MCF 10A (cell line): ENCODE measurements around the gene NTRK2. TPM values are rescaled to one million over a fixed set of nuclear protein-coding genes. Genes with fewer than 3 reads are reported as not detected.

Experiments
- BruUV-seq: library from RNA; stranded (reverse); fragments of 400-500 nt; replicated peaks from 2 replicates; lab custom pipeline; 2021; lab: Mats Ljungman, UMichigan
- CTCF ChIA-PET: fragments of 300-600 bp; sonication (Branson Sonifier 250); formaldehyde crosslinking; extraction: SDS; loops from one replicate; lab custom pipeline; 2021; ENCODE audit warnings: antibody characterized with exemption, inconsistent platforms; lab: Yijun Ruan, JAX
- POLR2A ChIA-PET: fragments of 300-600, 350-650 bp; sonication (Branson Sonifier 250); formaldehyde crosslinking; extraction: SDS; loops from one replicate; lab custom pipeline; 2020; ENCODE audit warnings: antibody characterized with exemption, inconsistent platforms; lab: Yijun Ruan, JAX
- DNase-seq: peaks from one replicate; pipeline ENCODE4 v3.0.0-alpha.2; 2018; ENCODE audit not compliant: unreplicated experiment
- H3K27ac Mint-ChIP-seq: one replicate; pipeline ENCODE4 v1.8.0; 2022; ENCODE audit warnings: mild to moderate bottlenecking, low read depth, mixed read lengths; ENCODE audit not compliant: unreplicated experiment
- H3K27me3 Mint-ChIP-seq: one replicate; pipeline ENCODE4 v1.8.0; 2022; ENCODE audit warnings: mixed read lengths; ENCODE audit not compliant: insufficient read depth, unreplicated experiment
- H3K36me3 Mint-ChIP-seq: one replicate; pipeline ENCODE4 v1.8.0; 2022; ENCODE audit warnings: mild to moderate bottlenecking, moderate library complexity, mixed read lengths; ENCODE audit not compliant: insufficient read depth, unreplicated experiment
- H3K4me1 Mint-ChIP-seq: one replicate; pipeline ENCODE4 v1.8.0; 2022; ENCODE audit warnings: mixed read lengths; ENCODE audit not compliant: insufficient read depth, unreplicated experiment
- H3K4me3 Mint-ChIP-seq: one replicate; pipeline ENCODE4 v1.8.0; 2022; ENCODE audit warnings: mild to moderate bottlenecking, moderate library complexity, mixed read lengths; ENCODE audit not compliant: unreplicated experiment
- H3K9me3 Mint-ChIP-seq: one replicate; pipeline ENCODE4 v1.8.0; 2022; ENCODE audit warnings: mixed read lengths; ENCODE audit not compliant: unreplicated experiment
- CTCF ChIP-seq: fragments of 200-600 bp; IDR thresholded peaks from one replicate; pipeline ENCODE4 v1.8.0; 2022; ENCODE audit warnings: antibody characterized with exemption, mild to moderate bottlenecking; ENCODE audit not compliant: unreplicated experiment
- intact Hi-C: fragments of 100-400 bp; cut with micrococcal nuclease; formaldehyde crosslinking; loops from 2 replicates; pipeline ENCODE4 v1.14.1; 2022
- total RNA-seq: library from RNA; stranded (reverse); gene quantifications from 2 replicates; pipeline ENCODE4 v1.2.3, GENCODE V29; 2022

Gene NTRK2
- total RNA-seq, 1 experiment from 2014 or later = not detected

GRCh38 chr9:84999788-85000187 is 330.3 kb downstream of the NTRK2 start:
- no TSS peak for BruUV-seq
- POLR2A ChIA-PET = no interaction called here
- intact Hi-C loops = no loop called here

GRCh38 chr9:85001925-85002324 is 332.4 kb downstream of the NTRK2 start:
- H3K9me3 Mint-ChIP-seq = no peaks in the 10 kb centered on the region
- H3K4me1 Mint-ChIP-seq = no peaks in the 10 kb centered on the region
- CTCF ChIA-PET = no interaction called here
- TF ChIP-seq CTCF = no peak
- no peak for DNase-seq
- no TSS peak for BruUV-seq
- H3K36me3 Mint-ChIP-seq = no peaks in the 10 kb centered on the region
- intact Hi-C loops = no loop called here
- H3K27ac Mint-ChIP-seq = no peak overlapping the region
- H3K4me3 Mint-ChIP-seq = no peak overlapping the region
- POLR2A ChIA-PET = no interaction called here
- peaks cover 18% of the 10 kb centered on the region for H3K27me3 Mint-ChIP-seq

More at GRCh38 chr9:84999788-85000187, 330.3 kb downstream of the NTRK2 start:
- H3K4me3 Mint-ChIP-seq = no peak overlapping the region
- TF ChIP-seq CTCF = no peak
- no peaks in the 10 kb centered on the region for H3K9me3 Mint-ChIP-seq
- no peak for DNase-seq
- no peaks in the 10 kb centered on the region for H3K36me3 Mint-ChIP-seq
- H3K27me3 Mint-ChIP-seq = peaks cover 18% of the 10 kb centered on the region
- no peaks in the 10 kb centered on the region for H3K4me1 Mint-ChIP-seq
- no peak overlapping the region for H3K27ac Mint-ChIP-seq
- CTCF ChIA-PET = no interaction called here

- BruUV-seq = no TSS peak
- Mint-ChIP-seq H3K27me3 (peaks cover 18% of the 10 kb centered on the region), H3K27ac (no peak overlapping the region), H3K4me1 (no peaks in the 10 kb centered on the region), H3K4me3 (no peak overlapping the region), H3K36me3 (no peaks in the 10 kb centered on the region), H3K9me3 (no peaks in the 10 kb centered on the region)
- POLR2A ChIA-PET = interaction anchor here (0.6 kb wide), 1 partner anchor 100 kb away, joined by 4 read pairs; no protein-coding TSS in a partner anchor
- TF ChIP-seq CTCF = no peak
- intact Hi-C loops = no loop called here
- CTCF ChIA-PET = interaction anchor here (0.6 to 1.8 kb wide), 3 partner anchors 8 to 336 kb away, joined by 3 to 7 read pairs (median 3); partner anchors contain the start of gene NTRK2
- no peak for DNase-seq
These were observed 335.4 kb downstream of the NTRK2 start for GRCh38 chr9:85004818-85005413.

GRCh38 chr9:85007748-85008147 is 338.2 kb downstream of the NTRK2 start:
- no peak overlapping the region for H3K27ac Mint-ChIP-seq
- H3K27me3 Mint-ChIP-seq = peaks cover 18% of the 10 kb centered on the region
- CTCF ChIA-PET = no interaction called here
- POLR2A ChIA-PET = interaction anchor here (0.5 kb wide), 1 partner anchor 852 kb away, joined by 3 read pairs; no protein-coding TSS in a partner anchor
- no peaks in the 10 kb centered on the region for H3K9me3 Mint-ChIP-seq
- intact Hi-C loops = no loop called here
- no peaks in the 10 kb centered on the region for H3K4me1 Mint-ChIP-seq
- no peak for TF ChIP-seq CTCF
- no peak overlapping the region for H3K4me3 Mint-ChIP-seq
- H3K36me3 Mint-ChIP-seq = no peaks in the 10 kb centered on the region
- BruUV-seq = no TSS peak
- no peak for DNase-seq
